Panc1 (cell line): ENCODE results near the gene SYN1.

ENCODE experiments used
- POLR2AphosphoS5 ChIP-seq: IDR thresholded peaks from 2 replicates; pipeline ENCODE4 v1.6.1; 2012; ENCODE audit warnings: mild to moderate bottlenecking, low read depth, low read length, moderate library complexity
- SIN3A ChIP-seq: IDR thresholded peaks from 2 replicates; pipeline ENCODE4 v1.6.1; 2012; ENCODE audit warnings: low read depth, mild to moderate bottlenecking, low read length, moderate library complexity, borderline replicate concordance; ENCODE audit not compliant: insufficient read depth
- TCF7L2 ChIP-seq: IDR thresholded peaks from 2 replicates; pipeline ENCODE4 v1.6.1; 2011; ENCODE audit warnings: mild to moderate bottlenecking, low read depth, low read length, inconsistent platforms
- TF ChIP-seq, protein P1 (sequence below): fragments of 450-650 bp; IDR thresholded peaks from 2 replicates; pipeline ENCODE4 v1.5.1; 2017; ENCODE audit warnings: mild to moderate bottlenecking
- TF ChIP-seq, protein P2 (sequence below), 2 experiments: IDR thresholded peaks; 2 replicates each; pipeline ENCODE4 v1.6.1; 2011 to 2012; ENCODE audit warnings: low read depth in 2 of 2, control low read depth in 1 of 2, low read length in 1 of 2, mild to moderate bottlenecking in 1 of 2, moderate library complexity in 1 of 2; ENCODE audit not compliant: insufficient read depth in 1 of 2

DNA sequence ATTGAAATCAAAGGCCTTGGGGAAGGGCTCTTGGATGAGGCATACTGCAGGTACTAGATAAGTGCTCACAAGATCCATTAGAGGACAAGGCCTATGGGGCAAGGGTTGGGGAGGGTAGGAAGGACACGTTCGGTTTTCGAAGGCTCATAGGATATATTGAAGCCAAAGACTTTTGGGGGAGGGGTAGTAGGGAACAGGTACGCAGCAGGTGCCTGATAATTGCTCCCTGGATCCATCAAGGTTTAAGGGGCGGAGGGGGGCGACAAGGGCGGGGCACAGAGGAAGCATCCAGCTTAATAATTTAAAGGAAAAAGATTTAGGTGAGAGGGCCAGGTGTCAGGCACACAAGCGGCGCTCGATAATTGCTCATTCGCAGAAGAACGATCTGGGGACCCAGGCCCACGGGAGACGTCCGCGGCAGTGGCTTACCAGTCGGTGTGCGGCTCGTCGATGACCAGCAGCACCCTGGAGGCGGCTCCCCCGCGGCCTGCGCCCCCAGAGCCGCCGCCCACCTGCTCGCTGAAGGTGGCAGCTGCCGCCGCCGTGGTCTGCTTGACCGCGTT, 653 bp downstream of the SYN1 start:
- TF ChIP-seq, protein P1, sequence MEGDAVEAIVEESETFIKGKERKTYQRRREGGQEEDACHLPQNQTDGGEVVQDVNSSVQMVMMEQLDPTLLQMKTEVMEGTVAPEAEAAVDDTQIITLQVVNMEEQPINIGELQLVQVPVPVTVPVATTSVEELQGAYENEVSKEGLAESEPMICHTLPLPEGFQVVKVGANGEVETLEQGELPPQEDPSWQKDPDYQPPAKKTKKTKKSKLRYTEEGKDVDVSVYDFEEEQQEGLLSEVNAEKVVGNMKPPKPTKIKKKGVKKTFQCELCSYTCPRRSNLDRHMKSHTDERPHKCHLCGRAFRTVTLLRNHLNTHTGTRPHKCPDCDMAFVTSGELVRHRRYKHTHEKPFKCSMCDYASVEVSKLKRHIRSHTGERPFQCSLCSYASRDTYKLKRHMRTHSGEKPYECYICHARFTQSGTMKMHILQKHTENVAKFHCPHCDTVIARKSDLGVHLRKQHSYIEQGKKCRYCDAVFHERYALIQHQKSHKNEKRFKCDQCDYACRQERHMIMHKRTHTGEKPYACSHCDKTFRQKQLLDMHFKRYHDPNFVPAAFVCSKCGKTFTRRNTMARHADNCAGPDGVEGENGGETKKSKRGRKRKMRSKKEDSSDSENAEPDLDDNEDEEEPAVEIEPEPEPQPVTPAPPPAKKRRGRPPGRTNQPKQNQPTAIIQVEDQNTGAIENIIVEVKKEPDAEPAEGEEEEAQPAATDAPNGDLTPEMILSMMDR: no peak
- TF ChIP-seq SIN3A (no peak), POLR2AphosphoS5 (no peak), TCF7L2 (no peak)
- TF ChIP-seq, protein P2, sequence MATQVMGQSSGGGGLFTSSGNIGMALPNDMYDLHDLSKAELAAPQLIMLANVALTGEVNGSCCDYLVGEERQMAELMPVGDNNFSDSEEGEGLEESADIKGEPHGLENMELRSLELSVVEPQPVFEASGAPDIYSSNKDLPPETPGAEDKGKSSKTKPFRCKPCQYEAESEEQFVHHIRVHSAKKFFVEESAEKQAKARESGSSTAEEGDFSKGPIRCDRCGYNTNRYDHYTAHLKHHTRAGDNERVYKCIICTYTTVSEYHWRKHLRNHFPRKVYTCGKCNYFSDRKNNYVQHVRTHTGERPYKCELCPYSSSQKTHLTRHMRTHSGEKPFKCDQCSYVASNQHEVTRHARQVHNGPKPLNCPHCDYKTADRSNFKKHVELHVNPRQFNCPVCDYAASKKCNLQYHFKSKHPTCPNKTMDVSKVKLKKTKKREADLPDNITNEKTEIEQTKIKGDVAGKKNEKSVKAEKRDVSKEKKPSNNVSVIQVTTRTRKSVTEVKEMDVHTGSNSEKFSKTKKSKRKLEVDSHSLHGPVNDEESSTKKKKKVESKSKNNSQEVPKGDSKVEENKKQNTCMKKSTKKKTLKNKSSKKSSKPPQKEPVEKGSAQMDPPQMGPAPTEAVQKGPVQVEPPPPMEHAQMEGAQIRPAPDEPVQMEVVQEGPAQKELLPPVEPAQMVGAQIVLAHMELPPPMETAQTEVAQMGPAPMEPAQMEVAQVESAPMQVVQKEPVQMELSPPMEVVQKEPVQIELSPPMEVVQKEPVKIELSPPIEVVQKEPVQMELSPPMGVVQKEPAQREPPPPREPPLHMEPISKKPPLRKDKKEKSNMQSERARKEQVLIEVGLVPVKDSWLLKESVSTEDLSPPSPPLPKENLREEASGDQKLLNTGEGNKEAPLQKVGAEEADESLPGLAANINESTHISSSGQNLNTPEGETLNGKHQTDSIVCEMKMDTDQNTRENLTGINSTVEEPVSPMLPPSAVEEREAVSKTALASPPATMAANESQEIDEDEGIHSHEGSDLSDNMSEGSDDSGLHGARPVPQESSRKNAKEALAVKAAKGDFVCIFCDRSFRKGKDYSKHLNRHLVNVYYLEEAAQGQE (IDR thresholded peaks at IDR 0.05; ENCODE audit: insufficient read depth in 1 of 2, low read depth in 2 of 2, low read length in 1 of 2): no peak; a peak in 1 of 4 replicates
